Mesothelial cell of epicardium (in vitro differentiated cells): ENCODE data around the gene INO80. TPM values are rescaled to one million over a fixed set of nuclear protein-coding genes. Genes with fewer than 3 reads are reported as not detected.

Source experiments
- DNase-seq, 2 experiments: peaks; one replicate each; pipeline ENCODE4 v3.0.0; 2021; ENCODE audit warnings: low spot score in 2 of 2; ENCODE audit not compliant: unreplicated experiment in 2 of 2
- H3K27ac Mint-ChIP-seq: 2 replicates; pipeline ENCODE4 v1.8.0; 2021; ENCODE audit warnings: mixed read lengths
- H3K27me3 Mint-ChIP-seq: 2 replicates; pipeline ENCODE4 v1.8.0; 2021; ENCODE audit warnings: low read depth, mixed read lengths
- H3K36me3 Mint-ChIP-seq: 2 replicates; pipeline ENCODE4 v1.8.0; 2021; ENCODE audit warnings: mixed read lengths
- H3K4me1 Mint-ChIP-seq: 2 replicates; pipeline ENCODE4 v1.8.0; 2021; ENCODE audit warnings: mixed read lengths
- H3K4me3 Mint-ChIP-seq: 2 replicates; pipeline ENCODE4 v1.8.0; 2021; ENCODE audit warnings: mild to moderate bottlenecking, moderate library complexity, mixed read lengths
- H3K9me3 Mint-ChIP-seq: 2 replicates; pipeline ENCODE4 v1.8.0; 2021; ENCODE audit warnings: mixed read lengths
- CTCF ChIP-seq: fragments of 200-600 bp; sonication (generic); IDR thresholded peaks from one replicate; pipeline ENCODE4 v1.5.0; 2021; ENCODE audit warnings: antibody characterized with exemption; ENCODE audit not compliant: unreplicated experiment
- total RNA-seq: library from RNA; stranded (reverse); gene quantifications from 3 replicates; pipeline ENCODE4 v1.2.1, GENCODE V29; 2021

The INO80 gene
- total RNA-seq, 1 donor from 2014 or later = 23.7 TPM

GRCh38 chr15:40982855-40983254, 133.2 kb downstream of the INO80 start:
- peaks cover 46% of the 10 kb centered on the region for H3K36me3 Mint-ChIP-seq
- no peak for DNase-seq

GRCh38 chr15:40981186-40981585, 134.9 kb downstream of the INO80 start:
- no peak for TF ChIP-seq CTCF
- peaks cover 42% of the 10 kb centered on the region for H3K36me3 Mint-ChIP-seq
- no peak overlapping the region for H3K4me3 Mint-ChIP-seq
- no peak for DNase-seq
- no peaks in the 10 kb centered on the region for H3K27me3 Mint-ChIP-seq
- no peaks in the 10 kb centered on the region for H3K4me1 Mint-ChIP-seq
- H3K27ac Mint-ChIP-seq = no peak overlapping the region
- no peaks in the 10 kb centered on the region for H3K9me3 Mint-ChIP-seq

More at GRCh38 chr15:40982855-40983254, 133.2 kb downstream of the INO80 start:
- no peak overlapping the region for H3K27ac Mint-ChIP-seq
- no peaks in the 10 kb centered on the region for H3K9me3 Mint-ChIP-seq
- TF ChIP-seq CTCF = no peak
- no peak overlapping the region for H3K4me3 Mint-ChIP-seq
- peaks cover 6% of the 10 kb centered on the region for H3K4me1 Mint-ChIP-seq
- no peaks in the 10 kb centered on the region for H3K27me3 Mint-ChIP-seq

GRCh38 chr15:40978562-40978961, 137.5 kb downstream of the INO80 start:
- Mint-ChIP-seq H3K27me3 (no peaks in the 10 kb centered on the region), H3K4me1 (no peaks in the 10 kb centered on the region), H3K9me3 (no peaks in the 10 kb centered on the region), H3K36me3 (peaks cover 34% of the 10 kb centered on the region), H3K27ac (no peak overlapping the region), H3K4me3 (no peak overlapping the region)
- DNase-seq = no peak
- no peak for TF ChIP-seq CTCF

GRCh38 chr15:40978141-40978540, 137.9 kb downstream of the INO80 start:
- Mint-ChIP-seq H3K9me3 (no peaks in the 10 kb centered on the region), H3K27me3 (no peaks in the 10 kb centered on the region), H3K4me1 (no peaks in the 10 kb centered on the region), H3K27ac (no peak overlapping the region), H3K4me3 (no peak overlapping the region), H3K36me3 (peaks cover 31% of the 10 kb centered on the region)
- no peak for TF ChIP-seq CTCF
- DNase-seq = no peak

- no peaks in the 10 kb centered on the region for H3K4me1 Mint-ChIP-seq
- H3K4me3 Mint-ChIP-seq = no peak overlapping the region
- no peak overlapping the region for H3K27ac Mint-ChIP-seq
- no peaks in the 10 kb centered on the region for H3K9me3 Mint-ChIP-seq
- no peak for DNase-seq
- H3K36me3 Mint-ChIP-seq = peaks cover 23% of the 10 kb centered on the region
- no peak for TF ChIP-seq CTCF
- no peaks in the 10 kb centered on the region for H3K27me3 Mint-ChIP-seq
Measured at GRCh38 chr15:40976819-40977218, 139.3 kb downstream of the INO80 start.

- Mint-ChIP-seq H3K4me1 (no peaks in the 10 kb centered on the region), H3K9me3 (no peaks in the 10 kb centered on the region), H3K4me3 (no peak overlapping the region), H3K27me3 (no peaks in the 10 kb centered on the region), H3K27ac (no peak overlapping the region), H3K36me3 (peaks cover 10% of the 10 kb centered on the region)
- DNase-seq = no peak
- no peak for TF ChIP-seq CTCF
Measured at GRCh38 chr15:40974879-40975278, 141.2 kb downstream of the INO80 start.
